Rectal smooth muscle tissue (tissue), 1 donor: Measurements from ENCODE around the gene FAM149A.

ENCODE experiments used
- H3K27ac ChIP-seq: one replicate; pipeline ENCODE4 v1.7.0; 2013; ENCODE audit warnings: low read depth, low read length, inconsistent platforms
- H3K27me3 ChIP-seq: one replicate; pipeline ENCODE4 v1.7.0; 2013; ENCODE audit warnings: low read length; ENCODE audit not compliant: control insufficient read depth, insufficient read depth
- H3K36me3 ChIP-seq: one replicate; pipeline ENCODE4 v1.7.0; 2013; ENCODE audit warnings: low read length; ENCODE audit not compliant: control insufficient read depth, insufficient read depth
- H3K4me1 ChIP-seq: one replicate; pipeline ENCODE4 v1.7.0; 2013; ENCODE audit warnings: low read length; ENCODE audit not compliant: control insufficient read depth, insufficient read depth
- H3K4me3 ChIP-seq: one replicate; pipeline ENCODE4 v1.7.0; 2013; ENCODE audit warnings: low read length
- H3K9ac ChIP-seq: one replicate; pipeline ENCODE4 v1.7.0; 2013; ENCODE audit warnings: low read length

Gene FAM149A

GRCh38 chr4:186081202-186081807, 23.2 kb upstream of the FAM149A start:
- no peaks in the 10 kb centered on the region for H3K4me1 ChIP-seq
- H3K9ac ChIP-seq = no peak overlapping the region
- no peaks in the 10 kb centered on the region for H3K36me3 ChIP-seq
- H3K27ac ChIP-seq = no peak overlapping the region
- H3K4me3 ChIP-seq = no peak overlapping the region
- no peaks in the 10 kb centered on the region for H3K27me3 ChIP-seq

GRCh38 chr4:186082221-186082620, 22.3 kb upstream of the FAM149A start:
- no peaks in the 10 kb centered on the region for H3K27me3 ChIP-seq
- no peaks in the 10 kb centered on the region for H3K4me1 ChIP-seq
- no peak overlapping the region for H3K27ac ChIP-seq
- no peaks in the 10 kb centered on the region for H3K36me3 ChIP-seq
- no peak overlapping the region for H3K9ac ChIP-seq
- no peak overlapping the region for H3K4me3 ChIP-seq

GRCh38 chr4:186088523-186088922, 16.0 kb upstream of the FAM149A start:
- Histone ChIP-seq H3K4me3 (no peak overlapping the region), H3K9ac (no peak overlapping the region), H3K27me3 (no peaks in the 10 kb centered on the region), H3K4me1 (no peaks in the 10 kb centered on the region), H3K27ac (no peak overlapping the region), H3K36me3 (no peaks in the 10 kb centered on the region)

DNA sequence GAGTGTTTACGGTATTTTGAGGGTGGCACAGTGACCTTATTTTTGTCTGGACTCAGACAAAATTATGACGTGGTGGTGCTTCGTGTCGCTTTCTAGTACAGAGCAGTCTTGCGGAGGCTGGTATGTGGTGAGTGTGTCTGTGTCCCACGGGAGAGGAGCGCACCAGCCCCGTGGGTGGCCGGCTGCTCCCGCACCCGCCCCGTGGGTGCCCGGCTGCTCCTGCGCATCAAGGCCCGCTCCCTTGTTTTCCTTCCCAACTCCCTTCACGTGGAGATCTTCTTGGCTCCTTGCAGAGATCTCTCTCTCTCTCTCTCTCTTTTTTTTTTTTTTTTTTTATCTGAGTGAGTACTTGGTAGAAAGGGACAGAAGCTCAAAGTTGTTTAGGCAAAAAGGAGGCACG, 12.2 kb upstream of the FAM149A start:
- no peak overlapping the region for H3K9ac ChIP-seq
- no peak overlapping the region for H3K4me3 ChIP-seq
- no peaks in the 10 kb centered on the region for H3K27me3 ChIP-seq
- no peak overlapping the region for H3K27ac ChIP-seq
- peaks cover 2% of the 10 kb centered on the region for H3K4me1 ChIP-seq
- H3K36me3 ChIP-seq = no peaks in the 10 kb centered on the region

DNA sequence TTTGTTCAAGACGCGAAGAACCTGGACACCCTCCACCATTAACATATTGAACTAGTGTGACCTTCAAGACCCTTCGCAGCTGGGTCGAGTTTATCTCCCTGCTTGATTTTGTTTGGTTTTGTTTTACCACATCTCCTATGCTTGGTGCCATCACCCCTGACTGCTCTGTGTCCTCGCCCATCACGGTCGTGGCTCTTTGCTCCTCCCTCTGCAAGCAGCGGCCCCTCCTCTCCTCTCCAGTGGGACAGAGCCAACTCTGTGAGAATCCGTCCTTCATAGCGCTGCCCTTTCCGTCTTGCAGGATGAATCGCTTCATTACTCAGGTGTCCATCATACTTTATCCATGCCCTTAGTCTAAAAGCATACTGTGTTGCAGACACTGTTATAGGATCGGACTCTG, 9.1 kb upstream of the FAM149A start:
- Histone ChIP-seq H3K4me1 (peaks cover 2% of the 10 kb centered on the region), H3K36me3 (no peaks in the 10 kb centered on the region), H3K27ac (no peak overlapping the region), H3K9ac (no peak overlapping the region), H3K27me3 (no peaks in the 10 kb centered on the region), H3K4me3 (no peak overlapping the region)

DNA sequence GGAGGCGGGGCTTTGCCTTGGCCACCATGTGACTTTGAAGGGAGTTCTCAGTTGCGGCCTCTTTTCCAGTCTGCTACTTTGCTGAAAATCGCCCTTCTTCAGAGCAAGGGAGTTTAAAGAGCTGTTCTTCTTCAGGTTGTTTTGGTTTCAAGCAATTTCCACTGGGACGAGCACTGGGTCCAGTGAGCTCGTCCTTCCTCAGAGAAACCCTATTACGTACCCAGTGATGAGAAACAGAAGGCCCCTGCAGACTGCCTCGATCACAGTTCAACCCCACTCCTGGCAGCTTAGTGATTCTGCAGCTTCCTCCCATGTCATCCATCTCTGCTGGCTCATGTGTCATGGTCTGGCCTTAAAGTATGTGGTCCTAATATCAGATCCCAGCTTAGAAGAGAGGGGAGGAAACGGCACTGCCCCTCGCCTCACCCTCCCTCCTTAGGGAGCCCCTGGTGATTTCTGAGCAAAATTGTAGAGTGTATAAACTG, 7.8 kb upstream of the FAM149A start:
- no peak overlapping the region for H3K4me3 ChIP-seq
- H3K9ac ChIP-seq = no peak overlapping the region
- H3K36me3 ChIP-seq = no peaks in the 10 kb centered on the region
- peak overlapping the region; percentile 21 for H3K27ac ChIP-seq
- peaks cover 2% of the 10 kb centered on the region for H3K4me1 ChIP-seq
- no peaks in the 10 kb centered on the region for H3K27me3 ChIP-seq

- H3K4me3 ChIP-seq = no peak overlapping the region
- no peaks in the 10 kb centered on the region for H3K27me3 ChIP-seq
- peaks cover 2% of the 10 kb centered on the region for H3K4me1 ChIP-seq
- no peak overlapping the region for H3K9ac ChIP-seq
- no peak overlapping the region for H3K27ac ChIP-seq
- no peaks in the 10 kb centered on the region for H3K36me3 ChIP-seq
Observed at GRCh38 chr4:186097386-186097785, 7.1 kb upstream of the FAM149A start.

GRCh38 chr4:186102931-186103330, 1.6 kb upstream of the FAM149A start:
- H3K9ac ChIP-seq = no peak overlapping the region
- H3K4me3 ChIP-seq = no peak overlapping the region
- no peak overlapping the region for H3K27ac ChIP-seq
- no peaks in the 10 kb centered on the region for H3K4me1 ChIP-seq
- H3K27me3 ChIP-seq = no peaks in the 10 kb centered on the region
- H3K36me3 ChIP-seq = no peaks in the 10 kb centered on the region

- H3K9ac ChIP-seq = peak overlapping the region; percentile 30
- no peak overlapping the region for H3K27ac ChIP-seq
Observed at GRCh38 chr4:186104890-186105646, 564 bp downstream of the FAM149A start.

DNA sequence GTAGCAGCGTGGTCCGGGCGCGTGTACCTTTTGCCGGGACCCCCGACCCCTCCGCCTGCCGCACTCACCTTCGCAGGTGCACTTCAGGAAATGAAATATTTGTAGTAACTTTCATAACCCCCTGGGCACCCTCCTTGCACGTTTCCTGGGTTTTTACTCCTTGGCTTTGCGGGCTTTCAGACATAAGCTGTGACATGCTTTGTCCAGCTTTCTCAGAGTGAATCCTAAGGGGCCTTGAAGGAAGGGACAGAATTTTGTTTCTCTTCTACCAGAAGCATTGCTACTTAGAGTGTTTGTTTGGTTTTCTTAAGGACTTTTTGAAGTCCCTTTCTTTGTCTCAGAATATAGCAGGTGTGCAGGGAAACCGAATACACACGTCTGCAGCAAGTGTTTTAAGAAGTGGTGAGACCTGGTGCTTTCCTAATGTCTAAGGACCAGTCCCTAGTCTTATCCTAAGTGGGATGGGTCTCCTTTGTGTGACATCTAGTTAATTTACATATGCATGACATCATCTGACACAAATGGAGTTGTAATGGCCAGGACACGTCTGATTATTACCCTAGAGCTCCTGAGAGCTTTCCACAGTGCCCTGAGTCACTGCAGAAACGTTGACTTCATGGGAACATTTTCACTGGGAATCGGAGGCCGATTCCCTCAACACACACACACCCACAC, 1.3 kb downstream of the FAM149A start:
- Histone ChIP-seq H3K36me3 (no peaks in the 10 kb centered on the region), H3K4me1 (no peaks in the 10 kb centered on the region), H3K27ac (no peak overlapping the region), H3K27me3 (no peaks in the 10 kb centered on the region), H3K9ac (no peak overlapping the region), H3K4me3 (peak overlapping the region; percentile 69)

More at GRCh38 chr4:186104890-186105646, 564 bp downstream of the FAM149A start:
- H3K36me3 ChIP-seq = no peaks in the 10 kb centered on the region
- peak overlapping the region; percentile 69 for H3K4me3 ChIP-seq
- H3K4me1 ChIP-seq = no peaks in the 10 kb centered on the region
- no peaks in the 10 kb centered on the region for H3K27me3 ChIP-seq

DNA sequence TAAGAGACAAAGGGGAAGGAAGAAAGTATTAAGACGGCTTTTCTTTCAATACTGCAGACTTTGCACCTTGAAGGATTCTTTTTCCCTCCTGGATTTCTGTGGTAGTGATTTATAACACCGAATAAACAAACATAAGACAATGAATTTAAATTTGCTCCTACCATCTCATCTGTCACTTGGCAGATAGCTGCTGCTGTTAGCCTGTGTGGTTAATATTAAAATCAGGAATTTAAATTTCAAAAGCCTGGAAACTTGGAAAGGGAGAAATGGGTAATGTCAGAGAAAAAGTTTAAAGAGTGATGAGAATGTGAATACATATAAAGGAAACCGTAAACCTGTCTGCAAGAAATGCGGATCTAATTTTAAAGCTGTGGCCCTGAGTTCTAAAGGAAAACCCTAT, 3.4 kb downstream of the FAM149A start:
- H3K27ac ChIP-seq = no peak overlapping the region
- H3K36me3 ChIP-seq = no peaks in the 10 kb centered on the region
- H3K4me1 ChIP-seq = no peaks in the 10 kb centered on the region

DNA sequence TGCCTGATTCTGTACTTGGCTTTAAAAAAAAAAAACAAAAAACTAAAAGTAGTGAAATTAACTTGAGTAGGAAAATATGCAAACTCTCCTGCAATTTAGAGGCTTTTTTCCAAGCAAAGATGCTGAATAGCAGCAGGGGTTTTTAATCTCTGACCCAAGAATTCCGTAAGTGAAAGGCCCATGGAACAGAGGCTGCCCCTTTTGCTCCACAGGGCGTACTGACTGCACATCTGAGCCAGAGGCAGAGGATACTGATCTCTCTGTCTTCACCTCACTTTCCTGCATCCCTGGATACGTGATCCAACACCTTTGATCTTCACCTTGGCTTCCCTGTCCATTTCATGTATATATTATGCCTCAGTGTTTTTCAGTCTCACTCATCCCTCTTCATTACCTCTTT, 3.9 kb downstream of the FAM149A start:
- H3K9ac ChIP-seq = no peak overlapping the region
- no peak overlapping the region for H3K27ac ChIP-seq
- no peak overlapping the region for H3K4me3 ChIP-seq
- no peaks in the 10 kb centered on the region for H3K27me3 ChIP-seq
- H3K4me1 ChIP-seq = no peaks in the 10 kb centered on the region
- no peaks in the 10 kb centered on the region for H3K36me3 ChIP-seq

More for the DNA sequence above, 3.4 kb downstream of the FAM149A start:
- H3K27me3 ChIP-seq = no peaks in the 10 kb centered on the region
- H3K9ac ChIP-seq = no peak overlapping the region
- H3K4me3 ChIP-seq = no peak overlapping the region
